ENCODE measurements around the gene FREY1. TPM values are rescaled to one million over a fixed set of nuclear protein-coding genes. Genes with fewer than 3 reads are reported as not detected.

The FREY1 gene
- total RNA-seq, 2 experiments from 2014 or later = 5.7 to 6.0 TPM

- TF ChIP-seq CTCF (IDR thresholded peaks at IDR 0.05) = no peak
- Histone ChIP-seq H3K27ac (ENCODE audit: low read depth in 1 of 2, low read length in 2 of 2) (no peak overlapping the region), H3K27me3 (ENCODE audit: control insufficient read depth in 1 of 2, insufficient read depth in 2 of 2, low read length in 2 of 2) (no peaks in the 10 kb centered on the region), H3K4me1 (ENCODE audit: insufficient read depth, low read length) (no peaks in the 10 kb centered on the region), H3K9me3 (ENCODE audit: control insufficient read depth in 1 of 2, insufficient read depth in 1 of 2, low read length in 2 of 2) (no peaks in the 10 kb centered on the region), H3K36me3 (ENCODE audit: insufficient read depth, low read length) (peaks cover 55% of the 10 kb centered on the region), H3K4me3 (ENCODE audit: low read length) (no peak overlapping the region)
- ChIA-PET POLR2A (no interaction called here), CTCF (no interaction called here)
- no peaks in the 10 kb centered on the region for H3K9me3 Mint-ChIP-seq
- DNase-seq (no peak), ATAC-seq (ENCODE audit: poor library complexity) (no peak)
- H3K27me3 Mint-ChIP-seq = no peaks in the 10 kb centered on the region
- H3K27ac Mint-ChIP-seq = no peak overlapping the region
- H3K4me1 Mint-ChIP-seq (ENCODE audit: low read depth) = no peaks in the 10 kb centered on the region
- peaks cover 76% of the 10 kb centered on the region for H3K36me3 Mint-ChIP-seq (ENCODE audit: low read depth)
- H3K4me3 Mint-ChIP-seq = no peak overlapping the region
- intact Hi-C loops (cut with DNase I, micrococcal nuclease) = no loop called here
These were observed 34.2 kb upstream of the FREY1 start for GRCh38 chr11:45941285-45941684.

GRCh38 chr11:45939836-45940235 is 32.8 kb upstream of the FREY1 start:
- DNase-seq (no peak), ATAC-seq (ENCODE audit: poor library complexity) (no peak)
- Histone ChIP-seq H3K27me3 (ENCODE audit: control insufficient read depth in 1 of 2, insufficient read depth in 2 of 2, low read length in 2 of 2) (no peaks in the 10 kb centered on the region), H3K4me1 (ENCODE audit: insufficient read depth, low read length) (no peaks in the 10 kb centered on the region), H3K9me3 (ENCODE audit: control insufficient read depth in 1 of 2, insufficient read depth in 1 of 2, low read length in 2 of 2) (no peaks in the 10 kb centered on the region), H3K36me3 (ENCODE audit: insufficient read depth, low read length) (peaks cover 56% of the 10 kb centered on the region), H3K4me3 (ENCODE audit: low read length) (no peak overlapping the region), H3K27ac (ENCODE audit: low read depth in 1 of 2, low read length in 2 of 2) (no peak overlapping the region)
- no peak overlapping the region for H3K27ac Mint-ChIP-seq
- H3K9me3 Mint-ChIP-seq = no peaks in the 10 kb centered on the region
- peaks cover 77% of the 10 kb centered on the region for H3K36me3 Mint-ChIP-seq (ENCODE audit: low read depth)
- H3K4me1 Mint-ChIP-seq (ENCODE audit: low read depth) = no peaks in the 10 kb centered on the region
- ChIA-PET CTCF (no interaction called here), POLR2A (no interaction called here)
- H3K4me3 Mint-ChIP-seq = no peak overlapping the region
- TF ChIP-seq CTCF (IDR thresholded peaks at IDR 0.05) = no peak
- no peaks in the 10 kb centered on the region for H3K27me3 Mint-ChIP-seq
- intact Hi-C loops (cut with DNase I, micrococcal nuclease) = no loop called here

GRCh38 chr11:45937916-45938315 is 30.8 kb upstream of the FREY1 start:
- TF ChIP-seq CTCF (IDR thresholded peaks at IDR 0.05) = no peak
- Histone ChIP-seq H3K4me1 (ENCODE audit: insufficient read depth, low read length) (no peaks in the 10 kb centered on the region), H3K4me3 (ENCODE audit: low read length) (no peak overlapping the region), H3K27me3 (ENCODE audit: control insufficient read depth in 1 of 2, insufficient read depth in 2 of 2, low read length in 2 of 2) (no peaks in the 10 kb centered on the region), H3K27ac (ENCODE audit: low read depth in 1 of 2, low read length in 2 of 2) (no peak overlapping the region), H3K36me3 (ENCODE audit: insufficient read depth, low read length) (peaks cover 67% of the 10 kb centered on the region), H3K9me3 (ENCODE audit: control insufficient read depth in 1 of 2, insufficient read depth in 1 of 2, low read length in 2 of 2) (no peaks in the 10 kb centered on the region)
- Mint-ChIP-seq H3K4me1 (ENCODE audit: low read depth) (no peaks in the 10 kb centered on the region), H3K27me3 (no peaks in the 10 kb centered on the region), H3K36me3 (ENCODE audit: low read depth) (peaks cover 75% of the 10 kb centered on the region), H3K4me3 (no peak overlapping the region), H3K9me3 (no peaks in the 10 kb centered on the region), H3K27ac (no peak overlapping the region)
- DNase-seq = no peak
- ATAC-seq (ENCODE audit: poor library complexity) = no peak
- intact Hi-C loops (cut with DNase I, micrococcal nuclease) = no loop called here
- ChIA-PET POLR2A (no interaction called here), CTCF (no interaction called here)

Data from CD4-positive, alpha-beta T cell (primary cell).